Inferior parietal cortex (tissue), 1 donor: Measurements from ENCODE around the gene PIGM.

ENCODE experiments used
- DNase-seq: peaks from one replicate; pipeline ENCODE4 v3.0.0-alpha.2; 2016; ENCODE audit errors: extremely low spot score

The PIGM gene

GRCh38 chr1:160031365-160032164, at the start of gene PIGM:
Gene PIGM (minus strand): TSS chr1:160031990. CDS start chr1:160031739, 251 bp downstream.
- peak; percentile 96 for DNase-seq

- DNase-seq, result peak; percentile 86
These were observed 49.6 kb upstream of the PIGM start, which contains the start of gene KCNJ9 for GRCh38 chr1:160081261-160081936. Gene KCNJ9 (plus strand): TSS chr1:160081538. CDS start chr1:160084031, 2,493 bp downstream.

GRCh38 chr1:160080381-160081100, 48.8 kb upstream of the PIGM start:
- no peak for DNase-seq

- DNase-seq, result no peak
These were observed 47.7 kb upstream of the PIGM start for GRCh38 chr1:160079448-160079847.

- DNase-seq, result no peak
These were observed 46.9 kb upstream of the PIGM start for GRCh38 chr1:160078512-160079195.

GRCh38 chr1:160077486-160077885, 45.7 kb upstream of the PIGM start:
- DNase-seq, result no peak

- DNase-seq, result no peak
These were observed 44.5 kb upstream of the PIGM start for GRCh38 chr1:160076295-160076694.

- no peak for DNase-seq
These were observed 44.0 kb upstream of the PIGM start for GRCh38 chr1:160075836-160076235.

- no peak for DNase-seq
These were observed 43.1 kb upstream of the PIGM start for GRCh38 chr1:160074865-160075264.

GRCh38 chr1:160071289-160071688, 39.5 kb upstream of the PIGM start:
- no peak for DNase-seq

- peak; percentile 75 for DNase-seq
These were observed 38.7 kb upstream of the PIGM start for GRCh38 chr1:160070243-160071163.

- DNase-seq, result no peak
These were observed 37.9 kb upstream of the PIGM start, which contains the start of gene KCNJ10 for GRCh38 chr1:160069460-160070231. Gene KCNJ10 (minus strand): TSS chr1:160070160. CDS start chr1:160042532, 27,628 bp downstream.

GRCh38 chr1:160068225-160068624, 36.4 kb upstream of the PIGM start:
- no peak for DNase-seq

- no peak for DNase-seq
These were observed 35.3 kb upstream of the PIGM start for GRCh38 chr1:160066829-160067745.

GRCh38 chr1:160064746-160065145, 33.0 kb upstream of the PIGM start:
- DNase-seq, result no peak

GRCh38 chr1:160064164-160064563, 32.4 kb upstream of the PIGM start:
- DNase-seq, result no peak

GRCh38 chr1:160063176-160063575, 31.4 kb upstream of the PIGM start:
- no peak for DNase-seq

- peak; percentile 86 for DNase-seq
These were observed 30.4 kb upstream of the PIGM start for GRCh38 chr1:160062230-160062532.
